ENCODE results near the gene LMO1.

Gene LMO1

GRCh38 chr11:8204025-8204424 lies 59.7 kb downstream of the LMO1 start:
- DNase-seq (ENCODE audit: low read depth) = no peak

- DNase-seq (ENCODE audit: low read depth) = no peak
These were observed 60.3 kb downstream of the LMO1 start for GRCh38 chr11:8203414-8203715.

GRCh38 chr11:8202516-8203413 lies 60.9 kb downstream of the LMO1 start:
- DNase-seq (ENCODE audit: low read depth) = no peak

- no peak for DNase-seq (ENCODE audit: low read depth)
These were observed 61.9 kb downstream of the LMO1 start for GRCh38 chr11:8201644-8202365.

GRCh38 chr11:8199676-8200075 lies 64.0 kb downstream of the LMO1 start:
- DNase-seq (ENCODE audit: low read depth) = no peak

GRCh38 chr11:8196749-8197148 lies 66.9 kb downstream of the LMO1 start:
- DNase-seq (ENCODE audit: low read depth) = no peak

- DNase-seq (ENCODE audit: low read depth) = no peak
These were observed 68.7 kb downstream of the LMO1 start for GRCh38 chr11:8194956-8195355.

GRCh38 chr11:8192896-8193209 lies 70.8 kb downstream of the LMO1 start:
- DNase-seq (ENCODE audit: low read depth) = no peak

GRCh38 chr11:8192016-8192895 lies 71.4 kb downstream of the LMO1 start:
- DNase-seq (ENCODE audit: low read depth) = peak; percentile 29

- DNase-seq (ENCODE audit: low read depth) = no peak
These were observed 73.2 kb downstream of the LMO1 start for GRCh38 chr11:8190431-8190830.

GRCh38 chr11:8186429-8186828 lies 77.2 kb downstream of the LMO1 start:
- no peak for DNase-seq (ENCODE audit: low read depth)

- DNase-seq (ENCODE audit: low read depth) = no peak
These were observed 80.6 kb downstream of the LMO1 start for GRCh38 chr11:8183111-8183510.

- no peak for DNase-seq (ENCODE audit: low read depth)
These were observed 83.2 kb downstream of the LMO1 start for GRCh38 chr11:8180469-8180868.

- no peak for DNase-seq (ENCODE audit: low read depth)
These were observed 85.4 kb downstream of the LMO1 start for GRCh38 chr11:8178297-8178696.

GRCh38 chr11:8177136-8177535 lies 86.5 kb downstream of the LMO1 start:
- DNase-seq (ENCODE audit: low read depth) = no peak
